MCF 10A (cell line): ENCODE results near the gene LGI4. TPM values are rescaled to one million over a fixed set of nuclear protein-coding genes. Genes with fewer than 3 reads are reported as not detected.
A peak's percentile ranks its signal among the peaks of the same experiment; 100 is the strongest.

Source experiments
- BruUV-seq: library from RNA; stranded (reverse); fragments of 400-500 nt; replicated peaks from 2 replicates; lab custom pipeline; 2021; lab: Mats Ljungman, UMichigan
- CTCF ChIA-PET: fragments of 300-600 bp; sonication (Branson Sonifier 250); formaldehyde crosslinking; extraction: SDS; loops from one replicate; lab custom pipeline; 2021; ENCODE audit warnings: antibody characterized with exemption, inconsistent platforms; lab: Yijun Ruan, JAX
- POLR2A ChIA-PET: fragments of 300-600, 350-650 bp; sonication (Branson Sonifier 250); formaldehyde crosslinking; extraction: SDS; loops from one replicate; lab custom pipeline; 2020; ENCODE audit warnings: antibody characterized with exemption, inconsistent platforms; lab: Yijun Ruan, JAX
- DNase-seq: peaks from one replicate; pipeline ENCODE4 v3.0.0-alpha.2; 2018; ENCODE audit not compliant: unreplicated experiment
- H3K27ac Mint-ChIP-seq: one replicate; pipeline ENCODE4 v1.8.0; 2022; ENCODE audit warnings: mild to moderate bottlenecking, low read depth, mixed read lengths; ENCODE audit not compliant: unreplicated experiment
- H3K27me3 Mint-ChIP-seq: one replicate; pipeline ENCODE4 v1.8.0; 2022; ENCODE audit warnings: mixed read lengths; ENCODE audit not compliant: insufficient read depth, unreplicated experiment
- H3K36me3 Mint-ChIP-seq: one replicate; pipeline ENCODE4 v1.8.0; 2022; ENCODE audit warnings: mild to moderate bottlenecking, moderate library complexity, mixed read lengths; ENCODE audit not compliant: insufficient read depth, unreplicated experiment
- H3K4me1 Mint-ChIP-seq: one replicate; pipeline ENCODE4 v1.8.0; 2022; ENCODE audit warnings: mixed read lengths; ENCODE audit not compliant: insufficient read depth, unreplicated experiment
- H3K4me3 Mint-ChIP-seq: one replicate; pipeline ENCODE4 v1.8.0; 2022; ENCODE audit warnings: mild to moderate bottlenecking, moderate library complexity, mixed read lengths; ENCODE audit not compliant: unreplicated experiment
- H3K9me3 Mint-ChIP-seq: one replicate; pipeline ENCODE4 v1.8.0; 2022; ENCODE audit warnings: mixed read lengths; ENCODE audit not compliant: unreplicated experiment
- intact Hi-C: fragments of 100-400 bp; cut with micrococcal nuclease; formaldehyde crosslinking; loops from 2 replicates; pipeline ENCODE4 v1.14.1; 2022
- total RNA-seq: library from RNA; stranded (reverse); gene quantifications from 2 replicates; pipeline ENCODE4 v1.2.3, GENCODE V29; 2022
- TF ChIP-seq, protein P1 (sequence below): fragments of 200-600 bp; IDR thresholded peaks from one replicate; pipeline ENCODE4 v1.8.0; 2022; ENCODE audit warnings: antibody characterized with exemption, mild to moderate bottlenecking; ENCODE audit not compliant: unreplicated experiment

Gene LGI4
- total RNA-seq, 1 experiment from 2014 or later, result not detected

GRCh38 chr19:35160629-35161433, 26.0 kb upstream of the LGI4 start:
- peak overlapping the region; percentile 55 for H3K27ac Mint-ChIP-seq
- H3K4me1 Mint-ChIP-seq, result peaks cover 8% of the 10 kb centered on the region
- no peak for DNase-seq
- intact Hi-C loops, result no loop called here
- TF ChIP-seq, protein P1, sequence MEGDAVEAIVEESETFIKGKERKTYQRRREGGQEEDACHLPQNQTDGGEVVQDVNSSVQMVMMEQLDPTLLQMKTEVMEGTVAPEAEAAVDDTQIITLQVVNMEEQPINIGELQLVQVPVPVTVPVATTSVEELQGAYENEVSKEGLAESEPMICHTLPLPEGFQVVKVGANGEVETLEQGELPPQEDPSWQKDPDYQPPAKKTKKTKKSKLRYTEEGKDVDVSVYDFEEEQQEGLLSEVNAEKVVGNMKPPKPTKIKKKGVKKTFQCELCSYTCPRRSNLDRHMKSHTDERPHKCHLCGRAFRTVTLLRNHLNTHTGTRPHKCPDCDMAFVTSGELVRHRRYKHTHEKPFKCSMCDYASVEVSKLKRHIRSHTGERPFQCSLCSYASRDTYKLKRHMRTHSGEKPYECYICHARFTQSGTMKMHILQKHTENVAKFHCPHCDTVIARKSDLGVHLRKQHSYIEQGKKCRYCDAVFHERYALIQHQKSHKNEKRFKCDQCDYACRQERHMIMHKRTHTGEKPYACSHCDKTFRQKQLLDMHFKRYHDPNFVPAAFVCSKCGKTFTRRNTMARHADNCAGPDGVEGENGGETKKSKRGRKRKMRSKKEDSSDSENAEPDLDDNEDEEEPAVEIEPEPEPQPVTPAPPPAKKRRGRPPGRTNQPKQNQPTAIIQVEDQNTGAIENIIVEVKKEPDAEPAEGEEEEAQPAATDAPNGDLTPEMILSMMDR, result no peak
- no peaks in the 10 kb centered on the region for H3K27me3 Mint-ChIP-seq
- no TSS peak for BruUV-seq
- CTCF ChIA-PET, result interaction anchor here (0.7 to 3.1 kb wide), 2 partner anchors 12 to 25 kb away, joined by 3 to 10 read pairs; partner anchors contain the start of gene LGI4
- peaks cover 63% of the 10 kb centered on the region for H3K36me3 Mint-ChIP-seq
- H3K4me3 Mint-ChIP-seq, result no peak overlapping the region
- peaks cover 5% of the 10 kb centered on the region for H3K9me3 Mint-ChIP-seq
- POLR2A ChIA-PET, result interaction anchor here (1.0 kb wide), 1 partner anchor 37 kb away, joined by 3 read pairs; no protein-coding TSS in a partner anchor

DNA sequence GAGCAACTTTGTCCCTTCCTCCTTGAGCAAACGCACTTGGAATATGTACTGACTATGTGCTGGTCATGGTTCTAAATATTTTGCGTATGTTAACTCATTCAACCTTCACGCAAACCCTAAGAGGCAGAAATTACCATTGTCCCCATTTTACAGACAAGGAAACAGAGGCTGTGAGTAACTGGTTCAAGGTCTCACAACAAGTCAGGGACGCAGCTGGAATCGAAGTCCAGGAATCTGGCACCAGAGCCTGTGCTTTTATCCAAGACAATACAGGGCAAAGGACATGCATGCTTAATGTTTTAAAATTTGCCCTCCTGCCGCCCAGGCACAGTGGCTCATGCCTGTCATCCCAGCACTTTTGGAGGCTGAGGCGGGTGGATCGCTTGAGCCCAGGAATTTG, 24.7 kb upstream of the LGI4 start:
- CTCF ChIA-PET, result interaction anchor here (1.2 kb wide), 1 partner anchor 115 kb away, joined by 6 read pairs; no protein-coding TSS in a partner anchor
- POLR2A ChIA-PET, result no interaction called here
- TF ChIP-seq, protein P1, result no peak
- Mint-ChIP-seq H3K36me3 (peaks cover 52% of the 10 kb centered on the region), H3K4me1 (peaks cover 10% of the 10 kb centered on the region), H3K4me3 (no peak overlapping the region), H3K27ac (no peak overlapping the region), H3K9me3 (no peaks in the 10 kb centered on the region), H3K27me3 (no peaks in the 10 kb centered on the region)
- no TSS peak for BruUV-seq
- DNase-seq, result no peak
- intact Hi-C loops, result no loop called here

DNA sequence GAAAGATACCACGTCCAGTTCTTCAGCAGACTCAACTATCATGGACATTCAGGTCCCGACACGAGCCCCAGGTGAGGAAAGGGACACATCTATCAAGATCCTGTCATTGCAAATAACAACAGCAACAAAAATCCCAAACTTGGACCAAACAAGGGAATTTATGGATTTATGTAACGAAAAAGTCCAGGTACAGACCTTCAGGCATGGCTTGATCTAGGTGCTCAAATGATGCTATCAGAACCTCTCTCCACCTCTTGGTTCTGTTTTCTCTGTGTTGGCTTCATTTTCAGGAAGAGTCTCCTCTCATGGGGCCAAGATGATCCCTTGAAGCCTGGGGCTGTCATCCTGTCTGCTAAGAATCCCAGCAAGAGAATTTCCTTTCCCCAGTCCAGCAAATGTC, 22.6 kb upstream of the LGI4 start:
- ChIA-PET POLR2A (interaction anchor here (1.1 kb wide), 1 partner anchor 10 kb away, joined by 3 read pairs; no protein-coding TSS in a partner anchor), CTCF (no interaction called here)
- DNase-seq, result no peak
- H3K36me3 Mint-ChIP-seq, result peaks cover 46% of the 10 kb centered on the region
- H3K27ac Mint-ChIP-seq, result no peak overlapping the region
- no peak overlapping the region for H3K4me3 Mint-ChIP-seq
- no TSS peak for BruUV-seq
- no peaks in the 10 kb centered on the region for H3K27me3 Mint-ChIP-seq
- no peaks in the 10 kb centered on the region for H3K9me3 Mint-ChIP-seq
- TF ChIP-seq, protein P1, result no peak
- H3K4me1 Mint-ChIP-seq, result peaks cover 22% of the 10 kb centered on the region
- intact Hi-C loops, result no loop called here

DNA sequence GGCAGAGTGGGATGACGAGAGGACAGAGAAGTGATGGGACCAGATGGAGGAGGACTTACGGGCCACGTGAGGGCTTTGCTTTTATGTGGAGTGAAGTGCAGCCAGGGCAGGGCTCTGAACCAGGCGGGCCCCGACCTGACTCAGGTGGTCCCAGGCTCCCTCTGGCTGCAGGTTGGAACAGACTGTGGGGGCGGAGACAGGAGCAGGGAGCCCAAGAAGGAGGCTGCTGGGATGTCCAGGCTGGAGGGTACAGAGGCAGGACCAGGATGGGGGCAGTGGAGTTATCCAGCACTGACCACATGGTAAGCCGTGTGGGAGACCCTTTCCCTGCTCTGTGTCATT, 21.8 kb upstream of the LGI4 start:
- Mint-ChIP-seq H3K9me3 (no peaks in the 10 kb centered on the region), H3K36me3 (peaks cover 39% of the 10 kb centered on the region), H3K4me3 (no peak overlapping the region), H3K27ac (no peak overlapping the region), H3K27me3 (no peaks in the 10 kb centered on the region), H3K4me1 (peaks cover 22% of the 10 kb centered on the region)
- ChIA-PET POLR2A (interaction anchor here (1.1 kb wide), 1 partner anchor 11 kb away, joined by 3 read pairs; no protein-coding TSS in a partner anchor), CTCF (interaction anchor here (0.9 kb wide), 1 partner anchor 155 kb away, joined by 3 read pairs; no protein-coding TSS in a partner anchor)
- no peak for DNase-seq
- TF ChIP-seq, protein P1, result no peak
- intact Hi-C loops, result no loop called here
- BruUV-seq, result no TSS peak
